ENCODE results near the gene ARL5C. TPM values are rescaled to one million over a fixed set of nuclear protein-coding genes. Genes with fewer than 3 reads are reported as not detected.

Gene ARL5C
- total RNA-seq, 4 donors from 2014 or later, result not detected

DNA sequence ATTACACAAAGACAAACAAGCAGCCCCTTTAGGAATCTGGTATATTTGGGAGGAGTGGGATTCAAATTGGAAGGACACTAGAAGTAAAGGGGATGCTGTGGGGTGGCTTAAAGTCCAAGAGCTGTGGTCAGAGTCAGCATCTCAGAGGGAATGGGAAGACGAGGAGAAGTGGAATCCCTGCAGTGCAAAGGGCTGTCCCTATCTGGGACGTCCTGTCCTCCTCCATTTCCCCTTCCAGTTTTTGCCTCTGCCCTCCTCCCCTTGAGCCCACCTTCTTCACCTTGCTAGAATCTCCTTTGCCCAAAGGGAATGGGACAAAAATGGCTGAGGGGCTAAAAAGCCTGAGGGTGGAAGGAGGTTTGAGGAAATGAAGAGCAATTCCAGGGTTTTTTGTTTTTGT is 10.3 kb downstream of the ARL5C start:
- H3K27me3 ChIP-seq, result peaks cover 0 to 17% (median 0%) of the 10 kb centered on the region in 4 donors
- H3K9me3 ChIP-seq, result peaks cover 0 to 3% (median 0%) of the 10 kb centered on the region in 3 donors
- no peaks in the 10 kb centered on the region for H3K36me3 ChIP-seq
- intact Hi-C loops (cut with DNase I), result no loop called here
- no peak for DNase-seq
- no peak overlapping the region for H3K4me3 ChIP-seq
- no peak overlapping the region for H3K27ac ChIP-seq
- H3K4me1 ChIP-seq, result peaks cover 10 to 37% (median 18%) of the 10 kb centered on the region in 3 donors
- WGBS, 2 donors, result 25 to 52% methylated on average over 2 of the region's 2 CpGs
- TF ChIP-seq, protein P1, sequence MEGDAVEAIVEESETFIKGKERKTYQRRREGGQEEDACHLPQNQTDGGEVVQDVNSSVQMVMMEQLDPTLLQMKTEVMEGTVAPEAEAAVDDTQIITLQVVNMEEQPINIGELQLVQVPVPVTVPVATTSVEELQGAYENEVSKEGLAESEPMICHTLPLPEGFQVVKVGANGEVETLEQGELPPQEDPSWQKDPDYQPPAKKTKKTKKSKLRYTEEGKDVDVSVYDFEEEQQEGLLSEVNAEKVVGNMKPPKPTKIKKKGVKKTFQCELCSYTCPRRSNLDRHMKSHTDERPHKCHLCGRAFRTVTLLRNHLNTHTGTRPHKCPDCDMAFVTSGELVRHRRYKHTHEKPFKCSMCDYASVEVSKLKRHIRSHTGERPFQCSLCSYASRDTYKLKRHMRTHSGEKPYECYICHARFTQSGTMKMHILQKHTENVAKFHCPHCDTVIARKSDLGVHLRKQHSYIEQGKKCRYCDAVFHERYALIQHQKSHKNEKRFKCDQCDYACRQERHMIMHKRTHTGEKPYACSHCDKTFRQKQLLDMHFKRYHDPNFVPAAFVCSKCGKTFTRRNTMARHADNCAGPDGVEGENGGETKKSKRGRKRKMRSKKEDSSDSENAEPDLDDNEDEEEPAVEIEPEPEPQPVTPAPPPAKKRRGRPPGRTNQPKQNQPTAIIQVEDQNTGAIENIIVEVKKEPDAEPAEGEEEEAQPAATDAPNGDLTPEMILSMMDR (IDR thresholded peaks at IDR 0.05), result no peak
- no peak for TF ChIP-seq POLR2A (IDR thresholded peaks at IDR 0.05)

DNA sequence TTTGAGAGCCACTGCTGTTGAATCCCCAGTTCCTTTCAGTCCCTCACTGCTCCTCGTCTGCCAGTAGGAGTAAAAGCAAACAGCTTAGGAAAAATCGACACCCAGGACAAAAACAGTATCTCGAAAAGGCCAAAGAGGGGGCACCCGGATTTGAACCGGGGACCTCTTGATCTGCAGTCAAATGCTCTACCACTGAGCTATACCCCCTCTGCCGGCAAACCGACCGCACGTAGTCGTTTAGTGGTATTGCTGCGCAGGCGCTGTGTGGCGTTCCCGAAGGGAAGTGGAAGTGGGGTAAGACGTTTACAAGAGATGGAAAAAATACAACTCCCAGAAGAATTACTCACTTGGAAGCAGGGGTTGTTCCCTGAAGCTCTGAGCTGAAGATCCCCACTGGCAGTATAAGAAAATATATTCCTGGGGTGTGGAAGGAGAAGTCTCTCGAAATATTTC is 12.3 kb downstream of the ARL5C start:
- no peaks in the 10 kb centered on the region for H3K36me3 ChIP-seq
- H3K4me1 ChIP-seq, result peaks cover 10 to 49% (median 18%) of the 10 kb centered on the region in 3 donors
- TF ChIP-seq POLR2A (IDR thresholded peaks at IDR 0.05), result no peak
- TF ChIP-seq, protein P1 (IDR thresholded peaks at IDR 0.05), result peak in 4 of 6 experiments; percentile 18 to 37 (median 26)
- H3K27ac ChIP-seq, result peak overlapping the region; percentile 83 to 93 (median 92)
- DNase-seq, result peak; percentile 27
- H3K27me3 ChIP-seq, result peaks cover 0 to 20% (median 0%) of the 10 kb centered on the region in 4 donors
- peak overlapping the region; percentile 61 to 91 (median 80) for H3K4me3 ChIP-seq
- WGBS, 2 donors, result 1 to 2% methylated on average over 12 to 16 of the region's 16 CpGs
- intact Hi-C loops (cut with DNase I), result loop anchor here (5.0 kb wide), 2 partner anchors 86 to 171 kb away; no protein-coding TSS in a partner anchor
- peaks cover 0 to 3% (median 0%) of the 10 kb centered on the region in 3 donors for H3K9me3 ChIP-seq

GRCh38 chr17:39151943-39152818 is 13.8 kb downstream of the ARL5C start:
- no peak for DNase-seq
- no peaks in the 10 kb centered on the region for H3K36me3 ChIP-seq
- TF ChIP-seq, protein P1 (IDR thresholded peaks at IDR 0.05), result no peak
- H3K27me3 ChIP-seq, result peaks cover 0 to 20% (median 0%) of the 10 kb centered on the region in 4 donors
- H3K4me1 ChIP-seq, result peaks cover 10 to 52% (median 18%) of the 10 kb centered on the region in 3 donors
- WGBS, 2 donors, result 4 to 5% methylated on average over 19 to 22 of the region's 25 CpGs
- peaks cover 0 to 3% (median 0%) of the 10 kb centered on the region in 3 donors for H3K9me3 ChIP-seq
- intact Hi-C loops (cut with DNase I), result loop anchor here (5.0 kb wide), 2 partner anchors 85 to 170 kb away; no protein-coding TSS in a partner anchor
- peak overlapping the region; percentile 61 to 91 (median 80) for H3K4me3 ChIP-seq
- H3K27ac ChIP-seq, result peak overlapping the region; percentile 83 to 93 (median 92)

GRCh38 chr17:39151150-39151942 is 14.6 kb downstream of the ARL5C start, which contains the start of gene PLXDC1:
Gene PLXDC1, minus strand, starts transcription at chr17:39151637. Its CDS starts 200 bp downstream, at chr17:39151437.
- peaks cover 0 to 20% (median 0%) of the 10 kb centered on the region in 4 donors for H3K27me3 ChIP-seq

More at GRCh38 chr17:39151150-39151942, 14.6 kb downstream of the ARL5C start, which contains the start of gene PLXDC1:
- H3K9me3 ChIP-seq, result peaks cover 0 to 3% (median 0%) of the 10 kb centered on the region in 3 donors
- H3K4me1 ChIP-seq, result peaks cover 10 to 53% (median 18%) of the 10 kb centered on the region in 3 donors
- WGBS, 2 donors, result 0 to 4% methylated on average over 3 to 7 of the region's 68 CpGs
- peak within 1 kb of the TSS; percentile 36 to 91 (median 80) for H3K4me3 ChIP-seq
- DNase-seq, result no peak
- H3K27ac ChIP-seq, result peak within 1 kb of the TSS; percentile 83 to 93 (median 92)
- H3K36me3 ChIP-seq, result no peaks in the 10 kb centered on the region
- TF ChIP-seq, protein P1 (IDR thresholded peaks at IDR 0.05), result no peak
- TF ChIP-seq POLR2A (IDR thresholded peaks at IDR 0.05), result no peak
- intact Hi-C loops (cut with DNase I), result loop anchor here (5.0 kb wide), 2 partner anchors 84 to 169 kb away; no protein-coding TSS in a partner anchor

All from esophagus squamous epithelium (tissue), 5 donors.